ENCODE data around the gene FGD3.

DNA sequence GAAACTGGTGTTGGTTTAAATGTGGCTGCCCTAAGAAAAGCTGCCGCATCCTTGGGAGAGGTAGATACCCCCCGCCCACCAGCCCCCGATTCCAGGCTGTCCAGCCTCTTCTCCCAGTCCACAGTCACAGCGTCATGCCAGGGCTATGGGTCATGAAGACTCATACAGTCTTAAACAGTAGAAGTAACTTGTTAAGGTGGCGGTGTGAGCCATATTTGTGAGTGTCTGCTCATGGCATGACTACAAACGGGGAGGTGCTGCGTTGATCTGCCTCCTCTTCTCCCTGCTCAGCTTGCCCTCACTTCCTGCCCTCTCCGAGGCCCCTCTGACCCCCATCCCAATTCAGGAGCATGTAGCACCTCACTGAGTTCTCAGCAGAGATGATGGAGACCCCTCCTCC is 20.8 kb downstream of the FGD3 start:
- TF ChIP-seq, protein P1, sequence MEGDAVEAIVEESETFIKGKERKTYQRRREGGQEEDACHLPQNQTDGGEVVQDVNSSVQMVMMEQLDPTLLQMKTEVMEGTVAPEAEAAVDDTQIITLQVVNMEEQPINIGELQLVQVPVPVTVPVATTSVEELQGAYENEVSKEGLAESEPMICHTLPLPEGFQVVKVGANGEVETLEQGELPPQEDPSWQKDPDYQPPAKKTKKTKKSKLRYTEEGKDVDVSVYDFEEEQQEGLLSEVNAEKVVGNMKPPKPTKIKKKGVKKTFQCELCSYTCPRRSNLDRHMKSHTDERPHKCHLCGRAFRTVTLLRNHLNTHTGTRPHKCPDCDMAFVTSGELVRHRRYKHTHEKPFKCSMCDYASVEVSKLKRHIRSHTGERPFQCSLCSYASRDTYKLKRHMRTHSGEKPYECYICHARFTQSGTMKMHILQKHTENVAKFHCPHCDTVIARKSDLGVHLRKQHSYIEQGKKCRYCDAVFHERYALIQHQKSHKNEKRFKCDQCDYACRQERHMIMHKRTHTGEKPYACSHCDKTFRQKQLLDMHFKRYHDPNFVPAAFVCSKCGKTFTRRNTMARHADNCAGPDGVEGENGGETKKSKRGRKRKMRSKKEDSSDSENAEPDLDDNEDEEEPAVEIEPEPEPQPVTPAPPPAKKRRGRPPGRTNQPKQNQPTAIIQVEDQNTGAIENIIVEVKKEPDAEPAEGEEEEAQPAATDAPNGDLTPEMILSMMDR (IDR thresholded peaks at IDR 0.05) = no peak
- TF ChIP-seq POLR2AphosphoS5 (IDR thresholded peaks at IDR 0.05) (no peak), POLR2A (IDR thresholded peaks at IDR 0.05; ENCODE audit: low read depth) (no peak)

Data from esophagus muscularis mucosa (tissue), 3 donors.